OCI-LY3 (cell line): ENCODE results near the gene ZPBP2.

ENCODE experiments used
- H2AFZ ChIP-seq: fragments of 200-600, 300-600 bp; shearing (Covaris generic); 2 replicates; pipeline ENCODE4 v1.6.0; 2014; ENCODE audit warnings: antibody characterized with exemption, low read depth, low read length
- H3K27ac ChIP-seq: fragments of 200-600, 300-600 bp; sonication (generic); 2 replicates; pipeline ENCODE4 v1.5.1; 2014; ENCODE audit warnings: mild to moderate bottlenecking, low read length, moderate library complexity, mixed read lengths
- H3K27me3 ChIP-seq: fragments of 200-600, 300-600 bp; sonication (generic); 2 replicates; pipeline ENCODE4 v1.6.1; 2014; ENCODE audit warnings: low read depth, low read length, mixed read lengths
- H3K36me3 ChIP-seq: fragments of 200-600, 300-600 bp; sonication (generic); replicated peaks from 2 replicates; pipeline ENCODE3; 2014; ENCODE audit warnings: low read depth, low read length, mixed read lengths
- H3K4me1 ChIP-seq: fragments of 300-600, 200-600 bp; sonication (generic); 2 replicates; pipeline ENCODE4 v1.6.1; 2014; ENCODE audit warnings: low read length, mixed read lengths
- H3K4me2 ChIP-seq: fragments of 200-600, 300-600 bp; sonication (generic); 2 replicates; pipeline ENCODE4 v1.6.1; 2014; ENCODE audit warnings: low read length, mixed read lengths
- H3K4me3 ChIP-seq: fragments of 300-600, 200-600 bp; sonication (generic); 2 replicates; pipeline ENCODE4 v1.5.1; 2014; ENCODE audit warnings: antibody characterized with exemption, mild to moderate bottlenecking, low read length, moderate library complexity
- H3K79me2 ChIP-seq: fragments of 300-600, 200-600 bp; shearing (Covaris generic); 2 replicates; pipeline ENCODE4 v1.6.1; 2014; ENCODE audit warnings: mild to moderate bottlenecking, low read length, mixed read lengths
- H3K9ac ChIP-seq: fragments of 300-600, 200-600 bp; shearing (Covaris generic); 2 replicates; pipeline ENCODE4 v1.6.0; 2014; ENCODE audit warnings: mild to moderate bottlenecking, low read length, moderate library complexity
- H3K9me3 ChIP-seq: fragments of 200-600, 300-600 bp; shearing (Covaris generic); 2 replicates; pipeline ENCODE4 v1.6.1; 2014; ENCODE audit warnings: low read length, mixed read lengths; ENCODE audit not compliant: insufficient read depth
- H4K20me1 ChIP-seq: fragments of 200-600, 300-600 bp; sonication (generic); 2 replicates; pipeline ENCODE4 v1.6.1; 2016; ENCODE audit warnings: low read length, mixed read lengths; ENCODE audit not compliant: insufficient read depth
- EZH2phosphoT487 ChIP-seq: fragments of 200-600 bp; shearing (Covaris generic); IDR thresholded peaks from 2 replicates; pipeline ENCODE4 v1.6.1; 2018; ENCODE audit warnings: antibody characterized with exemption, mixed run types, low read depth
- TF ChIP-seq, protein P1 (sequence below): fragments of 200-600, 300-600 bp; sonication (generic); IDR thresholded peaks from 2 replicates; pipeline ENCODE4 v1.5.1; 2014; ENCODE audit warnings: antibody characterized with exemption, low read length, low read depth

ZPBP2 gene

DNA sequence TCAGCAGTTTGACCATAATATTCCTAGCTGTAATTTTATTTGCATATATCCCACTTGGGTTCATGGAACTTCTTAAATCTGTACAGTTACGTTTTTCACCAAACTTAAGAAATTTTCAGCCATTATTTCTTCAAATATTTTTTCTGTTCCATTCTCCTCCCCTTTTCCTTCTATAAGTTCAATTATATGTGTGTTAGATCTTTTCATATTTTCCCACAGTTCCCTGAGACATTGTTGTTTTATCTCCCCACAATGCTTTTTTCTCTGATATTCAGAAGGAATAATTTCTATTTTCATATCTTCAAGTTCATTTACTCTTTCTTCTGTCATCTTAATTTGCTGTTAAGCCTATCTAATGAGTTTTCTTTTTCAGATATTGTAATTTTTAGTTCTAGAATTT lies 29.9 kb upstream of the ZPBP2 start:
- no peak overlapping the region for H3K27ac ChIP-seq
- H3K4me3 ChIP-seq: no peak overlapping the region
- H3K9ac ChIP-seq: no peak overlapping the region
- H3K4me2 ChIP-seq: no peak overlapping the region
- H2AFZ ChIP-seq: no peak overlapping the region
- H3K36me3 ChIP-seq: peaks cover 91% of the 10 kb centered on the region
- TF ChIP-seq EZH2phosphoT487: no peak
- TF ChIP-seq, protein P1, sequence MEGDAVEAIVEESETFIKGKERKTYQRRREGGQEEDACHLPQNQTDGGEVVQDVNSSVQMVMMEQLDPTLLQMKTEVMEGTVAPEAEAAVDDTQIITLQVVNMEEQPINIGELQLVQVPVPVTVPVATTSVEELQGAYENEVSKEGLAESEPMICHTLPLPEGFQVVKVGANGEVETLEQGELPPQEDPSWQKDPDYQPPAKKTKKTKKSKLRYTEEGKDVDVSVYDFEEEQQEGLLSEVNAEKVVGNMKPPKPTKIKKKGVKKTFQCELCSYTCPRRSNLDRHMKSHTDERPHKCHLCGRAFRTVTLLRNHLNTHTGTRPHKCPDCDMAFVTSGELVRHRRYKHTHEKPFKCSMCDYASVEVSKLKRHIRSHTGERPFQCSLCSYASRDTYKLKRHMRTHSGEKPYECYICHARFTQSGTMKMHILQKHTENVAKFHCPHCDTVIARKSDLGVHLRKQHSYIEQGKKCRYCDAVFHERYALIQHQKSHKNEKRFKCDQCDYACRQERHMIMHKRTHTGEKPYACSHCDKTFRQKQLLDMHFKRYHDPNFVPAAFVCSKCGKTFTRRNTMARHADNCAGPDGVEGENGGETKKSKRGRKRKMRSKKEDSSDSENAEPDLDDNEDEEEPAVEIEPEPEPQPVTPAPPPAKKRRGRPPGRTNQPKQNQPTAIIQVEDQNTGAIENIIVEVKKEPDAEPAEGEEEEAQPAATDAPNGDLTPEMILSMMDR: no peak
- H3K9me3 ChIP-seq: peaks cover 24% of the 10 kb centered on the region; the same call in 1 of the 2 replicates
- H3K27me3 ChIP-seq: no peaks in the 10 kb centered on the region
- H4K20me1 ChIP-seq: peaks cover 51% of the 10 kb centered on the region
- H3K79me2 ChIP-seq: peaks cover 96% of the 10 kb centered on the region
- peaks cover 2% of the 10 kb centered on the region; the same call in 1 of the 2 replicates for H3K4me1 ChIP-seq

DNA sequence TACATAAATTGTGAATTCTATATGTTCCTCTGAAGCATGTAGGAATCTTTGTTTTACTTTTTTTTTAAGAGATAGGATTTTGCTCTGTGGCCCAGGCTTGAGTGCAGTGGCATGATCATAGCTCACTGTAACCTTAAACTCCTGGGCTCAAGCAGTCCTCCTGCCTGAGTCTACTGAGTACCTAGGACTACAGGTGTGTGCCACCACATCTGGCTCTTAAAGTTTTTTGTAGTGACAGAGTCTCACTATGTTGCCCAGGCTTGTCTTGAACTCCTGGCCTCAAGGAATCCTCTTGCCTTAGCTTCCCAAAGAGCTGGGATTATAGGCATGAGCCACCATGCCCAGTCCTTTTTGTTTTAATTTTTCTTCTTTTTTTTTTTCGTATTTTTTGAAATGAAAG lies 29.2 kb upstream of the ZPBP2 start:
- Histone ChIP-seq H3K4me2 (no peak overlapping the region), H3K9ac (no peak overlapping the region), H4K20me1 (peaks cover 59% of the 10 kb centered on the region), H3K27me3 (no peaks in the 10 kb centered on the region), H3K4me3 (no peak overlapping the region), H3K4me1 (peaks cover 2% of the 10 kb centered on the region; the same call in 1 of the 2 replicates), H3K36me3 (peaks cover 94% of the 10 kb centered on the region), H2AFZ (no peak overlapping the region), H3K79me2 (peaks cover 98% of the 10 kb centered on the region), H3K27ac (no peak overlapping the region), H3K9me3 (peaks cover 24% of the 10 kb centered on the region; the same call in 1 of the 2 replicates)
- TF ChIP-seq, protein P1: no peak
- no peak for TF ChIP-seq EZH2phosphoT487

DNA sequence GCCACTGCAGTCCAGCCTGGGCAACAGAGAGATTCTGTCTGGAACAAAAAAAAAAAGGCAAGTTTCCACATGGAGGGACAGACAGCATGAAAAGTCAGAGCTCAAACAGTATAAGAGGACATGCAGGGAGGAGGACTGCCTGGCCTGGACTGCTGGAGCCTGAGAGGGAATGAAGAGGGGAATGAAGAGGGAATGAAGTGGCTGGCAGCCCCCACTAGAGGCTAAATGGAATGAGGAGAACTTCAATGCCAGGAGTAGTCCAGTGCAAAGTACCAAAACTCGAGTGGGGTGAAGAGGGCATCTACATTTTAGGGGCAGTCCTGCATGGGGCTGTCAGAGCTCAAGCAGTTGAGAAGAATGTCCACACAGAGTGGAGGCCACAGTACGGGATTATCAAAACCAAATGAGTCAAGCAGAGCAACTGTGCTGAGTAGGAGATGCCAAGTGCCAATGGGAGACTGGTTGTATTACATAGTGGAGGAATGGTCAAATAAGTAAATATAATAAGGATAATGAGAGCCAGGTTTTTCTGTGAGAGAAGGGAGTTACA lies 26.8 kb upstream of the ZPBP2 start:
- Histone ChIP-seq H3K9ac (no peak overlapping the region), H3K27ac (no peak overlapping the region), H3K4me1 (no peaks in the 10 kb centered on the region), H3K4me3 (no peak overlapping the region), H2AFZ (no peak overlapping the region), H3K79me2 (peaks cover 98% of the 10 kb centered on the region), H3K4me2 (no peak overlapping the region), H3K27me3 (no peaks in the 10 kb centered on the region), H4K20me1 (peaks cover 61% of the 10 kb centered on the region), H3K9me3 (peaks cover 24% of the 10 kb centered on the region; the same call in 1 of the 2 replicates), H3K36me3 (peaks cover 85% of the 10 kb centered on the region)
- TF ChIP-seq, protein P1: no peak
- TF ChIP-seq EZH2phosphoT487: no peak

DNA sequence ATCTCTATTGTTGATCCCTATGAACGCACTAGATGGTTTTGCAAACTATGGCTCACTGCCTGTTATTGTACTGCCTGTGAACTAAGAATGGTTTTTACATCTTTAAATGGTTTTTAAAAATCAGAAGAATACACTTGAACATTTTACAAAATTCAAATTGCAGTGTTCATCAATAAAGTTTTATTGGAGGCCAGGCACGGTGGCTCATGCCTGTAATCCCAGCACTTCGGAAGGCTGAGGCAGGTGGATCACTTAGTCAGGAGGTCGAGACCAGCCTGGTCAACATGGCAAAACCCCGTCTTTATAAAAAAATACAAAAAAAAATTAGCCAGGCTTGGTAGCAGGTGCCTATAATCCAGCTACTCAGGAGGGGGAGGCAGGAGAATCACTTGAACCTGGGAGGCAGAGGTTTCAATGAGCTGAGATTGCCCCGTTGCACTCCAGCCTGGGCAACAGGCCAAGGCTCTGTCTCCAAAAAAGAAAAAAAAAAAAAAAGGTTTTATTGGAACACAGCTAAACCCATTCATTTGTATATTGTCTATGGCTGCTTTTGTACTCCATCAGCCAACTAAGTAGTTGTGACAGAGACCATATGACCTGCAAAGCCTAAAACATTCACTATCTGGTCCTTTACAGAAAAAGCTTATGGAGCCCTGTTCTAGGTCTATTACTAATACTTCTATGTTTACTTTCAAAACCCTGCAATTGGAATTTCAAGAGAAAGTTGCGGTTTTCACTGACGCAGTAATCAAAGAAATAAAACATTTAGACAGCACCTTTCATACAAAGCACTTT lies 22.8 kb upstream of the ZPBP2 start:
- Histone ChIP-seq H4K20me1 (peaks cover 93% of the 10 kb centered on the region), H3K79me2 (peaks cover 96% of the 10 kb centered on the region), H3K27me3 (no peaks in the 10 kb centered on the region), H2AFZ (no peak overlapping the region), H3K36me3 (peaks cover 73% of the 10 kb centered on the region), H3K27ac (no peak overlapping the region), H3K9me3 (no peaks in the 10 kb centered on the region), H3K4me1 (peaks cover 8% of the 10 kb centered on the region), H3K4me2 (no peak overlapping the region), H3K9ac (no peak overlapping the region), H3K4me3 (no peak overlapping the region)
- TF ChIP-seq, protein P1: no peak
- TF ChIP-seq EZH2phosphoT487: no peak
